AG09309 (cell line): ENCODE data around the gene MBNL1.

Experiments
- DNase-seq: peaks from one replicate; pipeline ENCODE4 v3.0.0-alpha.2; 2010; ENCODE audit warnings: low read depth
- H3K4me3 ChIP-seq: 2 replicates; pipeline ENCODE4 v1.5.1; 2011; ENCODE audit warnings: mild to moderate bottlenecking, low read depth, low read length, moderate library complexity; ENCODE audit not compliant: control insufficient read depth
- CTCF ChIP-seq: IDR thresholded peaks from 2 replicates; pipeline ENCODE4 v1.5.1; 2011; ENCODE audit warnings: mild to moderate bottlenecking, low read depth, low read length, inconsistent platforms; ENCODE audit not compliant: insufficient read depth, control insufficient read depth; ENCODE audit errors: missing control alignments

The MBNL1 gene

GRCh38 chr3:152400887-152401286, 132.2 kb downstream of the MBNL1 start:
- DNase-seq = no peak
- no peak overlapping the region for H3K4me3 ChIP-seq
- TF ChIP-seq CTCF = no peak

GRCh38 chr3:152402695-152403451, 134.1 kb downstream of the MBNL1 start:
- DNase-seq = no peak
- H3K4me3 ChIP-seq = no peak overlapping the region
- TF ChIP-seq CTCF = no peak

- H3K4me3 ChIP-seq = no peak overlapping the region
- DNase-seq = no peak
- TF ChIP-seq CTCF = no peak
Measured at GRCh38 chr3:152403632-152404066, 134.9 kb downstream of the MBNL1 start.

- TF ChIP-seq CTCF = no peak
- no peak overlapping the region for H3K4me3 ChIP-seq
- DNase-seq = no peak
Measured at GRCh38 chr3:152404976-152405375, 136.2 kb downstream of the MBNL1 start.

GRCh38 chr3:152405915-152406802, 137.4 kb downstream of the MBNL1 start:
- no peak for TF ChIP-seq CTCF
- peak; percentile 93 for DNase-seq
- H3K4me3 ChIP-seq = no peak overlapping the region; the same call in 1 of the 2 replicates

- no peak for TF ChIP-seq CTCF
Measured at GRCh38 chr3:152413240-152413639, 144.5 kb downstream of the MBNL1 start.

More at GRCh38 chr3:152413240-152413639, 144.5 kb downstream of the MBNL1 start:
- DNase-seq = no peak
- no peak overlapping the region for H3K4me3 ChIP-seq
